ENCODE measurements around the gene BTRC. TPM values are rescaled to one million over a fixed set of nuclear protein-coding genes. Genes with fewer than 3 reads are reported as not detected.

BTRC gene
- total RNA-seq, 4 donors from 2014 or later = 12.6 to 26.5 (median 20.7) TPM

GRCh38 chr10:101494650-101495049 lies 140.7 kb downstream of the BTRC start:
- Histone ChIP-seq H3K4me3 (no peak overlapping the region), H3K27ac (no peak overlapping the region), H3K36me3 (no peaks in the 10 kb centered on the region), H3K9me3 (no peaks in the 10 kb centered on the region), H3K27me3 (no peaks in the 10 kb centered on the region), H3K4me1 (no peaks in the 10 kb centered on the region)
- intact Hi-C loops (cut with DNase I; ENCODE audit: low total_unique reads) = no loop called here
- TF ChIP-seq POLR2A (IDR thresholded peaks at IDR 0.05) = no peak
- TF ChIP-seq, protein P1, sequence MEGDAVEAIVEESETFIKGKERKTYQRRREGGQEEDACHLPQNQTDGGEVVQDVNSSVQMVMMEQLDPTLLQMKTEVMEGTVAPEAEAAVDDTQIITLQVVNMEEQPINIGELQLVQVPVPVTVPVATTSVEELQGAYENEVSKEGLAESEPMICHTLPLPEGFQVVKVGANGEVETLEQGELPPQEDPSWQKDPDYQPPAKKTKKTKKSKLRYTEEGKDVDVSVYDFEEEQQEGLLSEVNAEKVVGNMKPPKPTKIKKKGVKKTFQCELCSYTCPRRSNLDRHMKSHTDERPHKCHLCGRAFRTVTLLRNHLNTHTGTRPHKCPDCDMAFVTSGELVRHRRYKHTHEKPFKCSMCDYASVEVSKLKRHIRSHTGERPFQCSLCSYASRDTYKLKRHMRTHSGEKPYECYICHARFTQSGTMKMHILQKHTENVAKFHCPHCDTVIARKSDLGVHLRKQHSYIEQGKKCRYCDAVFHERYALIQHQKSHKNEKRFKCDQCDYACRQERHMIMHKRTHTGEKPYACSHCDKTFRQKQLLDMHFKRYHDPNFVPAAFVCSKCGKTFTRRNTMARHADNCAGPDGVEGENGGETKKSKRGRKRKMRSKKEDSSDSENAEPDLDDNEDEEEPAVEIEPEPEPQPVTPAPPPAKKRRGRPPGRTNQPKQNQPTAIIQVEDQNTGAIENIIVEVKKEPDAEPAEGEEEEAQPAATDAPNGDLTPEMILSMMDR (IDR thresholded peaks at IDR 0.05) = no peak
- DNase-seq = no peak

GRCh38 chr10:101495324-101495925 lies 141.5 kb downstream of the BTRC start:
- TF ChIP-seq, protein P1 (IDR thresholded peaks at IDR 0.05) = no peak
- no peak for TF ChIP-seq POLR2A (IDR thresholded peaks at IDR 0.05)
- H3K36me3 ChIP-seq = no peaks in the 10 kb centered on the region
- H3K4me3 ChIP-seq = no peak overlapping the region
- intact Hi-C loops (cut with DNase I; ENCODE audit: low total_unique reads) = no loop called here
- no peaks in the 10 kb centered on the region for H3K27me3 ChIP-seq
- no peak for DNase-seq
- no peaks in the 10 kb centered on the region for H3K9me3 ChIP-seq
- H3K4me1 ChIP-seq = no peaks in the 10 kb centered on the region
- no peak overlapping the region for H3K27ac ChIP-seq

GRCh38 chr10:101504438-101504837 lies 150.5 kb downstream of the BTRC start:
- no peak for TF ChIP-seq POLR2A (IDR thresholded peaks at IDR 0.05)
- TF ChIP-seq, protein P1 (IDR thresholded peaks at IDR 0.05) = no peak
- no peaks in the 10 kb centered on the region for H3K36me3 ChIP-seq
- no peak overlapping the region for H3K4me3 ChIP-seq
- DNase-seq = no peak
- no peaks in the 10 kb centered on the region for H3K27me3 ChIP-seq
- no peaks in the 10 kb centered on the region for H3K4me1 ChIP-seq
- H3K9me3 ChIP-seq = no peaks in the 10 kb centered on the region
- intact Hi-C loops (cut with DNase I; ENCODE audit: low total_unique reads) = no loop called here
- no peak overlapping the region for H3K27ac ChIP-seq

DNA sequence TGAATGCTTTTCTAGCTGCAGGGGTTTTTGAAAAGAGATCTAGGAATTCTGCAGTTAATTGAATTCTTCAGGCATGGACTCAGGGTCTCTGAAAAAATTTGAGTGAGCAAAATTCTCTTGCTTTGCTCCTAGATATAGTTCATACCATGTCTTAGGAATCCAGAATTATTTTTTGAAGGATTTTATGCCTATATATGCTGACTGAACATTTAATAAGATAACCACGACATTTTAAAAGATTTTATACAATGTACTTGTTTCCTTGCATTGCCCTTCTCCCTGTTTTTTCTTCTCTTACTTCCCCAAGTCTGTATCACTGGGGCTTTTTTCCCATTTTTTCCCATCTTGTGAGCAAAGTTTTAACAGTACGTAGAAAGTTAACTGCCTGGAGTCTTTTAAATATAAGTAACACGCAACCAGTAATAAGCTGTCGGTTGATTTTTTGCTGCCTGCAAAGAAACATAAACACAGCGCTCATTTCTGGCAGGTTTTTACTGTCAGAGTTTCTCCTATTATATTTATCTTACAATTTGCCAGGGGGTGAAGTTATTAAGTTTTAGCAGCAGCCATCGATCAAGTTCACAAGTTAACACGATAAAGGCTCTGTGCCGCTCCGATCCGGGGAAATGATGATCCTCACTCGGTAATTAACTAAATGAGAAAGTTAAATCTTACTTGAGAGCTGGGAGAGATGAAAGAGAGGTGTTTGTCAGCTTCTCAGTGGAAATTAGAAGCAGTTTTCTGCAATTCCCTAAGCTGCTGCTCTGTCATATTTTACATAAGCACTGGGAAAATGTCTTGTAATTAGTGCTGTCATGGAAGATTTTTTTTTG lies 153.1 kb downstream of the BTRC start:
- Histone ChIP-seq H3K4me3 (no peak overlapping the region), H3K9me3 (no peaks in the 10 kb centered on the region), H3K4me1 (no peaks in the 10 kb centered on the region), H3K36me3 (no peaks in the 10 kb centered on the region), H3K27ac (no peak overlapping the region), H3K27me3 (no peaks in the 10 kb centered on the region)
- intact Hi-C loops (cut with DNase I; ENCODE audit: low total_unique reads) = no loop called here
- no peak for DNase-seq
- TF ChIP-seq, protein P1 (IDR thresholded peaks at IDR 0.05) = no peak
- no peak for TF ChIP-seq POLR2A (IDR thresholded peaks at IDR 0.05)

GRCh38 chr10:101507828-101508227 lies 153.9 kb downstream of the BTRC start:
- Histone ChIP-seq H3K27ac (no peak overlapping the region), H3K9me3 (no peaks in the 10 kb centered on the region), H3K4me1 (no peaks in the 10 kb centered on the region), H3K36me3 (no peaks in the 10 kb centered on the region), H3K27me3 (no peaks in the 10 kb centered on the region), H3K4me3 (no peak overlapping the region)
- no peak for TF ChIP-seq POLR2A (IDR thresholded peaks at IDR 0.05)
- TF ChIP-seq, protein P1 (IDR thresholded peaks at IDR 0.05) = no peak
- intact Hi-C loops (cut with DNase I; ENCODE audit: low total_unique reads) = no loop called here
- DNase-seq = no peak
